CD14-positive monocyte (primary cell): ENCODE data around the gene ATG13. TPM values are rescaled to one million over a fixed set of nuclear protein-coding genes. Genes with fewer than 3 reads are reported as not detected.

Experiments used
- DNase-seq, 3 donors: peaks; one replicate each; pipeline ENCODE4 v3.0.0-alpha.2; 2011 to 2022
- H2AFZ ChIP-seq: 2 replicates; pipeline ENCODE4 v1.6.0; 2012; ENCODE audit warnings: mild to moderate bottlenecking, low read depth, low read length, inconsistent platforms; ENCODE audit not compliant: insufficient read depth, poor library complexity, severe bottlenecking
- H3K27ac ChIP-seq, 2 donors: 1 replicate in 1 of 2; 2 replicates in 1 of 2; pipeline ENCODE4 v1.5.1; 2012 to 2013; ENCODE audit warnings: low read length in 2 of 2, control low read depth in 1 of 2, inconsistent platforms in 1 of 2, low read depth in 1 of 2, mild to moderate bottlenecking in 1 of 2
- H3K27me3 ChIP-seq, 2 donors: one replicate each; pipeline versions ENCODE4 v1.6.0 to v1.6.1; 2011 to 2013; ENCODE audit warnings: low read length in 2 of 2; ENCODE audit not compliant: control insufficient read depth in 2 of 2, insufficient read depth in 2 of 2
- H3K36me3 ChIP-seq, 2 donors: replicated peaks in 1 of 2; 1 replicate in 1 of 2; 2 replicates in 1 of 2; pipeline versions ENCODE4 v1.5.1 to v1.6.1; 2012 to 2013; ENCODE audit warnings: low read length in 2 of 2, control low read depth in 1 of 2, inconsistent platforms in 1 of 2, mild to moderate bottlenecking in 1 of 2; ENCODE audit not compliant: insufficient read depth in 2 of 2, control insufficient read depth in 1 of 2
- H3K4me1 ChIP-seq, 2 donors: 1 replicate in 1 of 2; 2 replicates in 1 of 2; pipeline versions ENCODE4 v1.5.1 to v1.6.1; 2012 to 2013; ENCODE audit warnings: low read length in 2 of 2, control low read depth in 1 of 2, inconsistent platforms in 1 of 2, mild to moderate bottlenecking in 1 of 2, moderate library complexity in 1 of 2; ENCODE audit not compliant: insufficient read depth in 2 of 2, control insufficient read depth in 1 of 2
- H3K4me2 ChIP-seq: replicated peaks from 2 replicates; pipeline ENCODE3; 2012; ENCODE audit warnings: low read length, moderate library complexity, mild to moderate bottlenecking; ENCODE audit not compliant: poor library complexity, severe bottlenecking; ENCODE audit errors: extremely low read depth
- H3K4me3 ChIP-seq, 3 experiments: fragments of 200-600 bp in 1 of 3; sonication (generic) in 1 of 3; replicated peaks in 1 of 3; 1 replicate in 2 of 3; 2 replicates in 1 of 3; pipeline ENCODE4 v1.5.1; 2011 to 2013; ENCODE audit warnings: low read length in 3 of 3, mild to moderate bottlenecking in 3 of 3, control low read depth in 2 of 3, low read depth in 2 of 3, inconsistent platforms in 1 of 3, moderate library complexity in 1 of 3
- H3K79me2 ChIP-seq: 2 replicates; pipeline ENCODE4 v1.6.0; 2012; ENCODE audit warnings: mild to moderate bottlenecking, control low read depth, inconsistent platforms, low read length, moderate library complexity; ENCODE audit not compliant: insufficient read depth
- H3K9ac ChIP-seq: 2 replicates; pipeline ENCODE4 v1.6.0; 2017; ENCODE audit warnings: low read length, mild to moderate bottlenecking; ENCODE audit not compliant: insufficient read depth, poor library complexity, severe bottlenecking
- H3K9me3 ChIP-seq, 2 donors: replicated peaks in 1 of 2; 1 replicate in 1 of 2; 2 replicates in 1 of 2; pipeline versions ENCODE4 v1.5.1 to v1.6.1; 2012 to 2013; ENCODE audit warnings: low read length in 2 of 2, control low read depth in 1 of 2; ENCODE audit not compliant: control insufficient read depth in 1 of 2, insufficient read depth in 1 of 2
- H4K20me1 ChIP-seq: 2 replicates; pipeline ENCODE4 v1.6.0; 2012; ENCODE audit warnings: mild to moderate bottlenecking, low read length, control low read depth, moderate library complexity; ENCODE audit not compliant: insufficient read depth
- H3K27ac Mint-ChIP-seq, 7 donors: one replicate each; pipeline ENCODE4 v1.8.0; 2020; ENCODE audit warnings: mild to moderate bottlenecking in 7 of 7, mixed read lengths in 7 of 7, moderate library complexity in 6 of 7, inconsistent platforms in 2 of 7
- H3K27me3 Mint-ChIP-seq, 3 donors: one replicate each; pipeline ENCODE4 v1.8.0; 2021 to 2022; ENCODE audit warnings: low read depth in 3 of 3, mild to moderate bottlenecking in 3 of 3, mixed read lengths in 3 of 3, moderate library complexity in 3 of 3, inconsistent platforms in 1 of 3
- H3K36me3 Mint-ChIP-seq, 2 donors: one replicate each; pipeline ENCODE4 v1.8.0; 2020; ENCODE audit warnings: mixed read lengths in 2 of 2, inconsistent platforms in 1 of 2, mild to moderate bottlenecking in 1 of 2
- H3K4me1 Mint-ChIP-seq: one replicate; pipeline ENCODE4 v1.8.0; 2020; ENCODE audit warnings: mild to moderate bottlenecking, mixed read lengths
- H3K4me3 Mint-ChIP-seq, 2 donors: one replicate each; pipeline ENCODE4 v1.8.0; 2020; ENCODE audit warnings: mild to moderate bottlenecking in 2 of 2, mixed read lengths in 2 of 2, moderate library complexity in 1 of 2
- H3K9me3 Mint-ChIP-seq, 7 donors: one replicate each; pipeline ENCODE4 v1.8.0; 2020 to 2022; ENCODE audit warnings: mixed read lengths in 7 of 7, mild to moderate bottlenecking in 6 of 7, moderate library complexity in 6 of 7, inconsistent platforms in 2 of 7
- WGBS: methylation state at CpG from one replicate; pipeline ENCODE4 v1.1.5; 2013; ENCODE audit warnings: missing lambda C conversion rate; ENCODE audit not compliant: insufficient coverage; 5-methylcytosine and 5-hydroxymethylcytosine counted together
- intact Hi-C, 2 donors: fragments of 100-400 bp; cut with micrococcal nuclease; formaldehyde crosslinking; loops; one replicate each; pipeline versions ENCODE4 v1.15.0 to v1.15.1; 2023
- polyA plus RNA-seq, 3 donors: library from polyadenylated mRNA; depleted of rRNA in 1 of 3; unstranded in 2 of 3; stranded (reverse) in 1 of 3; fragments of 300-500 nt in 2 of 3; fragments of >200 nt in 1 of 3; fragmentation: Illumina TruSeq in 2 of 3; gene quantifications; 1 replicate in 2 of 3; 2 replicates in 1 of 3; pipeline ENCODE4 v1.2.3, GENCODE V29; 2012 to 2021
- TF ChIP-seq, protein P1 (sequence below): fragments of 200-600 bp; IDR thresholded peaks from one replicate; pipeline ENCODE4 v1.8.0; 2022; ENCODE audit warnings: antibody characterized with exemption, mild to moderate bottlenecking

The ATG13 gene
- polyA plus RNA-seq, 3 donors, result 33.7 to 55.5 (median 51.2) TPM

DNA sequence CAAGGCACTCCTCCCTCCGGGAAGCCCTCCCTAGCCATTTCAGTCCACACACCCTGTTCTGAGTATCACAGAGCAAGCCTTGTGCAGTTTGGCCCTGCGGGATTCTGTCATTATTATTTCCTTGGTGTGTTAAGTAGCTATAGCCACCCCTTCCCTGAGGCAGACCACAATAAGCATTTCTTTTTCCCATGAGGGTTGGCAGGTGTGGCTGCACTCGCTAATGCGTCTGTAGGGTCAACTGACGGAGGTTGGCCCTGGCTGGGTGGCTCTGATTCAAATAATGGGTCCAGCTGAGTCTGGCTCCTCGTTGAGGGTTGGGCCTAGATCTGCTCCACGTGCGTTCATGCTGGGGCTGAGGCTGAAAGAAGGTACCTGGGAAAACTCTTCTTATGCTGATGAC, 106.7 kb downstream of the ATG13 start:
- TF ChIP-seq, protein P1, sequence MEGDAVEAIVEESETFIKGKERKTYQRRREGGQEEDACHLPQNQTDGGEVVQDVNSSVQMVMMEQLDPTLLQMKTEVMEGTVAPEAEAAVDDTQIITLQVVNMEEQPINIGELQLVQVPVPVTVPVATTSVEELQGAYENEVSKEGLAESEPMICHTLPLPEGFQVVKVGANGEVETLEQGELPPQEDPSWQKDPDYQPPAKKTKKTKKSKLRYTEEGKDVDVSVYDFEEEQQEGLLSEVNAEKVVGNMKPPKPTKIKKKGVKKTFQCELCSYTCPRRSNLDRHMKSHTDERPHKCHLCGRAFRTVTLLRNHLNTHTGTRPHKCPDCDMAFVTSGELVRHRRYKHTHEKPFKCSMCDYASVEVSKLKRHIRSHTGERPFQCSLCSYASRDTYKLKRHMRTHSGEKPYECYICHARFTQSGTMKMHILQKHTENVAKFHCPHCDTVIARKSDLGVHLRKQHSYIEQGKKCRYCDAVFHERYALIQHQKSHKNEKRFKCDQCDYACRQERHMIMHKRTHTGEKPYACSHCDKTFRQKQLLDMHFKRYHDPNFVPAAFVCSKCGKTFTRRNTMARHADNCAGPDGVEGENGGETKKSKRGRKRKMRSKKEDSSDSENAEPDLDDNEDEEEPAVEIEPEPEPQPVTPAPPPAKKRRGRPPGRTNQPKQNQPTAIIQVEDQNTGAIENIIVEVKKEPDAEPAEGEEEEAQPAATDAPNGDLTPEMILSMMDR, result no peak
- no peak overlapping the region for H3K27ac Mint-ChIP-seq
- no peaks in the 10 kb centered on the region for H4K20me1 ChIP-seq
- no peaks in the 10 kb centered on the region for H3K9me3 ChIP-seq
- no peak overlapping the region for H3K4me3 Mint-ChIP-seq
- H3K27me3 ChIP-seq, result no peaks in the 10 kb centered on the region
- no peaks in the 10 kb centered on the region for H3K36me3 Mint-ChIP-seq
- WGBS, result 85% methylated on average over 7 of the region's 8 CpGs
- peaks cover 6% of the 10 kb centered on the region for H3K4me1 Mint-ChIP-seq
- no peak for DNase-seq
- no peak overlapping the region for H3K4me3 ChIP-seq
- peaks cover 0 to 3% (median 0%) of the 10 kb centered on the region in 7 donors for H3K9me3 Mint-ChIP-seq
- H3K36me3 ChIP-seq, result no peaks in the 10 kb centered on the region
- no peaks in the 10 kb centered on the region for H3K4me1 ChIP-seq
- intact Hi-C loops, result no loop called here
- no peaks in the 10 kb centered on the region for H3K79me2 ChIP-seq
- H3K9ac ChIP-seq, result no peak overlapping the region
- H3K27ac ChIP-seq, result no peak overlapping the region
- no peak overlapping the region for H2AFZ ChIP-seq
- no peak overlapping the region for H3K4me2 ChIP-seq
- H3K27me3 Mint-ChIP-seq, result peaks cover 0 to 8% (median 5%) of the 10 kb centered on the region in 3 donors

Other genes with a start within 250 kb of the ATG13 start
- gene MDK, start 235.9 kb upstream of the ATG13 start, polyA plus RNA-seq, result 1 to 10 TPM in 1 of 3 donors, not detected in 2; 2.8 TPM
- under 1 TPM in 2 of 3 donors, not detected in 1; 0.15 to 0.57 TPM for gene CHRM4, start 225.8 kb upstream of the ATG13 start, polyA plus RNA-seq
- gene AMBRA1, start 23.5 kb upstream of the ATG13 start, polyA plus RNA-seq, result 1 to 10 TPM; 2.1 to 6.1 (median 3.8) TPM
- 1 to 10 TPM; 2.1 to 4.4 (median 2.1) TPM for gene HARBI1, start 326 bp upstream of the ATG13 start, polyA plus RNA-seq
- gene ARHGAP1, start 83.1 kb downstream of the ATG13 start, polyA plus RNA-seq, result 10 to 100 TPM; 31.6 to 59.3 (median 44.1) TPM
- 1 to 10 TPM; 4.1 to 4.5 (median 4.2) TPM for gene ZNF408, start 83.5 kb downstream of the ATG13 start, polyA plus RNA-seq
- not detected for gene F2, start 101.7 kb downstream of the ATG13 start, polyA plus RNA-seq
- 10 to 100 TPM in 1 of 3 donors, 1 to 10 TPM in 2; 6.4 to 10.2 (median 7.9) TPM for gene CKAP5, start 228.7 kb downstream of the ATG13 start, polyA plus RNA-seq